ENCODE results near the gene MTX1.
"Not testable (repeated sequence)": the region's sequence is repeated elsewhere in the genome, so short reads cannot be mapped to it uniquely, and the experiment has no call there.

Gene MTX1

DNA sequence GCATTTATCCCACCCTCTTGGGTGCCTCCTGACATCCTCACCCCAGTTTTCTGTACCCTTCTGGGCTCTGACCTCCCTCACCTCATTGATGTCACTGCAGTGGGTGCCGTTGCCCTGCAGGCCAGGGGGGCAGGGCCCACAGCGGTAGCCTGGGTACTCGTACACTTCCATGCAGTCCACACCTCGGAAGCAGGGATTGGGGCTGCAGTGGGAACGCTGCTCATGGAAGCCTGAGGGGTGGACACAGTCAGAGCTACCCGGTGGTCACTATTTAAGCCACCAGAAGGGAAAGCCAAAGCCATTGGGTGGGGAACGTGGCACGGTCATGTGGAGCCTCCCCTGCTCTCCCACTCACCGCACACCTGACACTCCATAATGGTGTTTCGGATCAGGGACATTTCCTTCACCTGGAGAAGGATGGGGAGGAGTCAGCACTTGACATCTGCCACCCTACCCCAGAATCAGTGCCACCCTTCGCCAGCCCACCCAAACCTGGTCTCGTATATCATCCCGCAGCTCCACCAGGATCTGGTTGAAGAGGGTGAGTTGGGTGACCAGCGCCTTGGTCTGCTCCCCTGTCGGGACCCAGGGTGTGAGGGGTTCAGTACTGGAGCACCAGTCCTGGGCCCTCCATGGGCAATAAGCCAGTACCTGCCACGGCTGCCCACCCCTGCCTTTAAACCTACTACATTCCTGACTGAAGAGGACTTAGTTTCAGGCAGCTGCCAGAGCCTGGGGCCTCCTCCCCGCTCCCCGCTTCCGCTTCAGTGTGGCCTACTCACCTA is 5.6 kb upstream of the MTX1 start:
- Histone ChIP-seq H3K4me3 (no peak overlapping the region), H3K27ac (no peak overlapping the region)

DNA sequence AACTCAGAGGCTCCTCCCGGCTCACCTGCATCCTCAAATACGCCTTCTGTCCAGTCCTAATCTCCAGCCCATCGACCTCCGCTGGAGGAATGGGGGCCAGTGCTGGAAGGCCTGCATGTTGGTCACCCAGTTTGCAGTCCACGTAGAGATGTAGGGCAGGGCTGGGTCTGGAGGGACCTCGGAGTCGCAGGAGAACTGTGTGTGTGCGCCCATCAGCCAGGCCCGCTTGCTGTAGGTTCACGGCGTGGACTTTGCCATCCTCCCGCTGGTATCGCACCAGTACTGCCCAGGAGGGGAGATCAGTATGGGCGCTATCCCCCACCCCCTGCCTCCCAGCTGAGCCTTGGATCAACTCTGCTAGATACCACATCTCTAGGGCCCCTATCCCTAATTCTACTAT is 3.5 kb upstream of the MTX1 start:
- H3K4me3 ChIP-seq, result no peak overlapping the region
- no peak overlapping the region for H3K27ac ChIP-seq

DNA sequence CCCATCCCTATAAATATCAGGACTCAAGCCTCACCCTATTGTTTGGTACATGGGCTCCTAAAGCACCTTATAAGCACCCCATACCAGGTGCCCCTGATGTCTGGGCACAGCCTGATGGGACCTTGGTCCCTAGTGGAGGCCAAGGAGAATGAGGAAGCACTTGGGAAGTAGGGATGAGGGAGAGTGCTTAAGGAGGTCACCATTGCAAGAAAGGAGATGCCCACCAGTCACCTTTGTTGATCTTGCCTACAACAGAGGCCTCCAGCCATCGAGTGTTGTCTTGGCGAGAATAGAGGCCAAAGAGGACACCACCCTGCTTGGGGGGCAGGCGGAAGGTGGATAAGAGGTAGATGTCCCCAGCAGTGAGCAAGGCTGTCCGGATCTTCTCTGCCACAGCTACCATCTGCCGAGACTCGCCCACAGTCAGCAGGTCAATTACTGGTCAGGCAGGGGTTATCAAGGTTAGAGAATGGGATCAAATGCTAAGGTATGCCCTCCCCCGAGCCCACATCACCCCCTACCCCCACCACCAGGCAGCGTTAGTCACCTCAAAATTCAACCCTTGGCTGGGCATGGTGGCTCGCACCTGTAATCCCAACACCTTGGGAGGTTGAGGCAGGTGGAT is 2.4 kb upstream of the MTX1 start:
- Histone ChIP-seq H3K4me3 (no peak overlapping the region), H3K27ac (peak overlapping the region in 3 of 21 experiments; percentile 100)

DNA sequence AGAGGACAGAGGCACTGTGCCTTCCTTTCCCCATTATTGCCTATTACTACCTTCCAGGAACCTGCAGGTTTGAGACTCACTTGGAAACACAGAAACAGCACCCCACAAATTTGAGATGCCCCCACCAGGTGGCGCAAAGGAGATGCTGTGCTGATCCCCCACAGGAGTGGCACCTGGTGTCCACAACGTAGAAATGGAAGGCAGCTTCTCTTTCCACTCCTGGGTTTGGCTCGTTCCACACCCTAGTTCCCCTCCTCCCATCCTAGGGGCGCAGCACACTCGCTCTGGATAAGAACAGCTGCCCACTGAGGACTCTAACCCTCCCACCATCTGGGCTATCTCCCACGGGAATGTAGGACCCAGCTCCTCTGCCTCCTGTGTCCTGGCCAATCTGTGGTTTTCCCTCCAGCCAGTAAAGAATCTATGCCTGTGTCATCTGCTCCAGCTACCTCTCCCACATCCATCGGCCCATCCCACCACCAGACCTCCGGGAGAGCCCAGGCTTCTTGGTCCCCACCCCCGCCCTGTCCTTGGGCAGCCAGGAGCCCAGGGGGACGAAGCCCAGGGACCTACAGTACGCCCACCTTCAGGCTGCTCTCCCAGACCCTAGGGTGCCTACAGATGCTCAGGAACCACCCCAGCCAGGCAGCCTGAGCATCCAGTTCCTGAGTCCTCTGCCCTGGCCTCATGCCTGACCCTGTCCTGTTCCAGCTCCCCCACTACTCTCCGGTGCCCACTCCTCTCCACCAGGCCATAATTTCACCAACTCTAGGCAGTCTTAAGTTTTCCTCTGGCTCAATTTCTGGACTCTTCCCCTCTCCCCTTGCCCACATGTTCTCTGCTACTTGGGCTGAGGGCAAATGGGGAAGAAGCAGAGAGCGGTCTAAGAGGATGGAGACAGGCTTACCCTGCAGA is 1.3 kb upstream of the MTX1 start:
- Histone ChIP-seq H3K4me3 (peak overlapping the region in 5 of 7 experiments; percentile 78 to 93 (median 91)), H3K27ac (peak overlapping the region in 20 of 21 experiments; percentile 94 to 100 (median 100))

DNA sequence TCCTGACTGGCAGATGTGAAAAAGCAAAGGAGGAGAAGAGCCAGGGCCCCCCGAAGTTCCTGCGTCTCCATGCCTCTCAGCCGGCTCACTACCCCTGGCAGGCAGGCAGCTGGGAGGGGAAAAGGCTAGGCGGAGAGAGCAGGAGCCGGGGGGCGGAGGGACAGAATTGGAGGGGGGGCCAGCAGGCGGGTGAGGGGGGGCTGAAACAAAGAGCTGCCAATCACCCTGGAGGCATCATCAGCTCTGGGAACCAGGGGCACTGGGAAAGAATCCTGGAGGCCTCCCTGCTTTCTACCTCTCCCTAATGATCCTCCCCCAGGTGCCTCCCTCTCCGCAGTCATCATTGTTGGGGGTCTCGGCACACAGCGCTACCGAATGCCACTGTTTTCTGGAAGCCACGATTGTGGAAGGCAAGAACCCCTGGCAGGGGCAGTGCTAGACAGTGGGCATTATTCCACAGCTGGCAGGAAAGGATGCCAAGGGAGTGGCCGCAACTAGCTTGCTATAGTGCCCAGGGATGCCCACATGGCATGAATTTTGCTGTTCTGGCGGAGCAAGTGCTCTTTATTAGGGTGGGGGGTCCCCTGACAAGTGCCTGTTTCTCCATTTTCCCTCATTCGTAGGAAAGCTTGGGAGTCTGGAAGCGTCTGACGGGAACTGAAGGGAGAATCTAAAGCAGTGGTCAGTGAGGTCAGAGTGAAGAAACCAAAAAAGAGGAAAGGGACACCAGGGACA is 522 bp upstream of the MTX1 start, which contains the start of gene THBS3:
THBS3 (minus strand) TSS at position 92 of the 735 bp plus-strand sequence; CDS start at position 71, 21 bp downstream.
- peak within 1 kb of the TSS; percentile 94 to 100 (median 99) for H3K27ac ChIP-seq
- peak within 1 kb of the TSS; percentile 78 to 94 (median 91) for H3K4me3 ChIP-seq

DNA sequence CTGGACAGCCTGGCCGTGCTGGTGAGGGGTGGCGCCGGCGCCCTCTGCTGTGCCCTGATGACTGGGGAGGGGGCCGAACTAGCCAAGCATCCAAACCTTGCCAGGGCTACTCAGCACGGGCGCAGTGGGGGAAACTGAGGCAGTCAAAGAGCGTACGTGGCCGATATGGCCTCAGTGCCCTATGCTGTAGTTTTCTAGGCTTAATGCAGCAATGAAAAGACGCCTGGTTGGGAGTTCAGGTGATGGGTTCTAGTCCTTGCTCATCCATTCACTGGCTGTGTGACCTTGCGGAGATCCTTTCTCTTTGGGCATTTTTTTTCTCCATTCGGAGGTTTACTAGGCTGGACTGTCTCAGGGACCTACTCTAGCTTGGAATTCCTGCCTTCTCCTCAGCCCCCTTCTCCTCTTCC is 822 bp downstream of the MTX1 start:
- peak overlapping the region; percentile 94 to 100 (median 99) for H3K27ac ChIP-seq
- peak overlapping the region; percentile 78 to 94 (median 91) for H3K4me3 ChIP-seq

DNA sequence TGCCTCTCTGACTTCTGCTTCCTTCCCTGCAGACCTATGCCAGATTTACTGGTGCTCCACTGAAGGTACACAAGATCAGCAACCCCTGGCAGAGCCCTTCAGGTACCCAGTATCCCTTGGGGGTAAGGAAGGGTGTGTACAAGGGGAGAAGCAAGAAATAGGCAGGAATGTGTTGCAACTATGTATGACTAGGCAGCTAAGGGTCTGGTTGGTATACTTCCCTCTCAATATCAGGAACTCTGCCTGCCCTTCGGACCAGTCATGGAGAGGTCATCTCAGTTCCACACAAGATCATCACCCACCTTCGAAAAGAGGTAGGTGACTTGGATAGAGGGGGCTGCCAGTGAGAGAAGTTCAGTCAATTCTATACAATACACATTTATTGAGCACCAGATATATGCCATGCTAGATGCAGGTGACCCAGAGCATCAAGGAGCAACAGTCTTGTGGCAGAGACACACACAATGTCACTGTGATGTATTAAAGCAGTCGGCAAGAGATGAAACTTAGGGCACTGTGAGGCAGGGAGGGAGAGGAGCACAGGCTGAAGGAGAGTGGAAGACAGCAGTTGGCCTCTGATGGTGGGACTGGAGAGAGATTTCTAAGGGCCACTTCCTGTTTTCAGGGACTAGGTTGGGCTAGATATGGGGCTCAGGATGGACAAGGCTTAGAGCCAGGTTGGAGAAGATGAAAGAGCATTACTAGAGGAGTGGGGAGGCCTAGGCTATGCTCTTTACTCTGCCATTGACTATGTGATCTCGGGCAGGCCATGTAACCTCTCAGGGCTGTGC is 2.0 kb downstream of the MTX1 start:
- Histone ChIP-seq H3K27ac (peak overlapping the region in 5 of 21 experiments; percentile 11 to 100 (median 44)), H3K4me3 (no peak overlapping the region)

DNA sequence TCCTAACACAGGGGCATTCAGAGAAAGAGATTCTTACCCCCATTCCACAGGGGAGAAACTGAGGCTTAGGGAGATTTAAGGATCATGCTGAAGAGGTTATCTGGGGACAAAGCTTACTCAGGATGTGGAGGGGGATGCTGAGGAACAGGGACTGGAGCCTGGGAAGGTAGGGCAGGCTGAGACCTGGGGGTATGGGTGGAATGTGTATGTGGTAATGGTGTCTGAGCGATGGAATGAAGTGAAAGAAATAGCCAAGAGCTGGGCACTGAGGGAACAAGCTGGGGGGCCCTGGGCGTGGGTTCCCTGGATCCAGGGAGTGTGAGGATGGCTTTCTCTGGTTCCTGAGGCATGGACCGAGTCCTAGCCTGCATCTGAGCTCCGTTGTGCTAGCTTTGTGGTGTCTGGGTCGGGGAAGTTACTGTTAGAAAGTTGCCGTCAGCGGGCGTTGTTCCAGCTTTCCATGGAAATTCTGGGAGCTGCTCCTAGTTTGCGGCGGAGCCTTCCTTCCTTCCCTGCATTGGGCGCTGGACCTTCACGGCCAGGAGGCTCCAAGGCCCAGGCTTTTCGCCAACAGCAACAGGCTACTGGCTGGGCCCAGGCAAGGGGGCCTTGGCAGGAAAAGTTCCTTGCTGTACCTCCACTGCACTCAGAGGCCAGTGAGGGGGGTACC is 3.0 kb downstream of the MTX1 start:
- peak overlapping the region in 2 of 21 experiments; percentile 11 to 44 for H3K27ac ChIP-seq
- not testable (repeated sequence) for H3K4me3 ChIP-seq

DNA sequence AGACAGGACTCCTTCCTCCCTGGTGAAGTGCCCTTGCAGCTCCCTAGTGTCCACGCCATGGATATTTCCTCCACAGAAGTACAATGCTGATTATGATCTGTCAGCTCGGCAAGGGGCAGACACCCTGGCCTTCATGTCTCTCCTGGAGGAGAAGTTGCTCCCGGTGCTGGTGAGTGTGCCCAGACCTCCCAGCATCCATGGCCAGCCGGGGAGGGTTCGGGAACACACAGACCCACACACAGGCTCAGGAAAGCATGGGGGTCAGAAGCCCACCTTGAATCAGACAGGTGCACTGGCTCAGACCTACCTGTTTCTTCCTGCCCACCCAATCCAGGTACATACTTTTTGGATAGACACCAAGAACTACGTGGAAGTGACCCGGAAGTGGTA is 3.6 kb downstream of the MTX1 start:
- H3K27ac ChIP-seq, H3K4me3 ChIP-seq: not testable (repeated sequence)

DNA sequence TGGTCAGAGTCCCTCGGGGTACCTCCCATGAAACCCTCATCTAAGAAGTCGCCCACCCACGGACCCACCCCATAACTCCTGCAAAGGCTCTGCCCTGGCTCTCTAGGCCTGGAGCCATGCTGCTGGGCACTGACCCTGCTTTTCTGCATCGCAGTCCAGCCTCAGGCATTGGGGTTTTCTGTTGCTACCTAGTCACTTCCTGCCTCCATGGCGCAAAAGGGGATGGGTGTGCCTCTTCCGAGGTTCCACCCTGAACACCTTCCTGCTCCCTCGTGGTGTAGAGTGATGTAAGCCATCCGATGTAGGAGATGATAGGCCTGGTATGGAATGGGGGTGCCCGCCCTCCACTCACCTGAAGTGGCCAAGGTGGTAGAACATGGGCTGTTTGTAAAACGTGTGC is 6.2 kb downstream of the MTX1 start:
- H3K27ac ChIP-seq, H3K4me3 ChIP-seq: not testable (repeated sequence)

DNA sequence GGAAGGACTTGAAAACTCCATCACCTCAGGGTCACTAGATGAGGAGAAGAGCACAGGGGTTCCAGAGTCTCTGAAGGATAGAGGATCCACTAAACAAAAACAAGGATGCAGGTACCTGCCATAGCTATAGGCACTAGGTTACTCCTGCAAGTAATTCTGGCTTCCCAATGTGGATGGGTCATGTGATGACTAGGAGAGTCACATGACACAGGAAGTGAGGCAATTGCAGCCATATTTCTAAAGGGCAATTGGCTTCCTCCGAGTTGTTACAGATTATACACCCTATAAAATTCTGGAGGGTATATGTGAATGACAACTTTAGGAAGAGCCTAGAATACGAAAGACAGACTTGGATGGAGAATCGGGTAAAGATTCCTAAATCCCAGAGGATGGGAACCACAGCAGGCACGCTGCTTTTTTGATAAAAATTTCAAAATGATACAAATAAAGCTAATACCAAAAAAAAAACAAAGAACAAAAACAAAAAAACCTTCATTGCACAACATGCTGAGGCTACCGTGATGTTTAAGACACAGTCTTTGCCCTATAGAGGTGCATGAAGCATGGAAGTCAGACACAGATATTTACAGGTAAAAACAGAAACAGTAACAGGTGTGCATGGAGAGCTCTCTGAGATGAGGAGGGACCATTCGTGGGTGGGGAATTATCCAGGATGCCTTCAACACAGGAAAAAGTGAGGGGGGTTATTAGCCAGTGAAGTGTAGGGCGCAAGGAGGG is 10.5 kb downstream of the MTX1 start:
- H3K4me3 ChIP-seq, result no peak overlapping the region
- peak overlapping the region in 8 of 21 experiments; percentile 4 to 65 (median 27) for H3K27ac ChIP-seq

DNA sequence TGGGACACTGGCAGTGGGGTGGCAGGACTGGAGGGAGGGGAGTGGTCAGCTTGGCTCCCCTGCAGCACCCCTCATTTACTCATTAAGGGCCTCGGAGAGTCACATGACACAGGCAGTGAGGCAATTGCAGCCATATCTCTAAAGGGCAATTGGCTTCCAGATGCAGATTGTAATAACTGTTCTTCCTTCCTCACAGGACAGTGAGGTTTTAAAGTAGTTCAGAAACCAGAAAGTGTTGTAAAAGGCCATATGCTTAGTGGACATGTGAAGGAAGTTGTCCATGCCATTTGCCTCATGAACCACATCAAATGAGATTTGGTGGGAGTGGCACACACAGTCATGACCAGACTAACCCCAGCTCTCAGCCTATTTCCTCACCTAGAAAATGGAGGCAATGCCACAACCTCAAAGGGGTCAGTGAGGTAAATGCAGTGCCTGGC is 11.1 kb downstream of the MTX1 start:
- Histone ChIP-seq H3K27ac (peak overlapping the region in 6 of 21 experiments; percentile 26 to 65 (median 34)), H3K4me3 (no peak overlapping the region)

DNA sequence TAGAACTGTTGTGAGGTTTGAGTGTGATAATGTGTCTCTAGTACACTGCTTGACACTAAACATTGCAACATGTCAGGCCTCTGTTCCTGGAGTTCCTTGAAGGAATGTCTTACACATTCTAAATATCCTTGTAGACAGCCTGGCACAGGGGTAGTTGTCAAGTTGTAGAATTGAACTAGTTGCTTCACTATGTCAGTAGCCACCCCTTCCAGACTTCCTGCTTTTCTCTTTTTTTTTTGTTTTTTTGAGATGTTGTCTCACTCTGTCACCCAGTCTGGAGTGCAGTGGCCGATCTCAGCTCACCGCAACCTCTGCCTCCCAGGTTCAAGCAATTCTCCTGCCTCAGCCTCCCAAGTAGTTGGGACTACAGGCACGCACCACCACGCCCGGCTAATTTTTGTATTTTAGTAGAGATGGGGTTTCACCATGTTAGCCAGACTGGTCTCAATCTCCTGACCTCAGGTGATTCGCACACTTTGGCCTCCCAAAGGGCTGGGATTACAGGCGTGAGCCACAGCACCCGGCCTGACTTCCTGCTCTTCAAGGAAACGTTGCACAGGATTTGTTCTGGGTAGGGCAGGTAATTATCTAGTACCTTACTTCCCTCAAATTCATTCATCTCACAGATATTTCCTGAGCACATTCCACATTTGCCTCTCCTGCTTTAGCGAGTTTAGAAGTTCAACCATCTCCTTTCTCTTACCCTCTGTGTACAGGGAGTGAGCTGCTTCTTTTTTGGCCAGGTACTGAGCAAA is 11.9 kb downstream of the MTX1 start:
- H3K27ac ChIP-seq, result peak overlapping the region in 3 of 21 experiments; percentile 30 to 50 (median 39)
- H3K4me3 ChIP-seq, result not testable (repeated sequence)

DNA sequence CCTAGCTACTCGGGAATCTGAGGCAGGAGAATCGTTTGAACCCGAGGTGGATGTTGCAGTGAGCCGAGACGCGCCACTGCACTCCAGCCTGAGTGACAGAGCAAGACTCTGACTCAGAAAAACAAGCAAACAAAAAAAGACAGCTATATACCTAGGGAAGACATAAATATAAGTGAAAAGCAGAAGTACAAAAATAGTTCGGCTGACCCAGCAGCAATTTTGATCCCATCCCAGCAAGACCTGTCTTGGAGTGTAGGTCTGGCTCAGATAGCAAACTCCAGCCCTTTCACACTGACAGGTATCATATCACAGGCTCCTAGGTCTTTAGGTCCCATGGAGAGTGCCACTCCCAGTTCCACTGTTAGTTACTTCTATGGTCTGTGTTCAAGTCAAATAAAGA is 14.6 kb downstream of the MTX1 start:
- H3K27ac ChIP-seq, result no peak overlapping the region
- no peak overlapping the region for H3K4me3 ChIP-seq

DNA sequence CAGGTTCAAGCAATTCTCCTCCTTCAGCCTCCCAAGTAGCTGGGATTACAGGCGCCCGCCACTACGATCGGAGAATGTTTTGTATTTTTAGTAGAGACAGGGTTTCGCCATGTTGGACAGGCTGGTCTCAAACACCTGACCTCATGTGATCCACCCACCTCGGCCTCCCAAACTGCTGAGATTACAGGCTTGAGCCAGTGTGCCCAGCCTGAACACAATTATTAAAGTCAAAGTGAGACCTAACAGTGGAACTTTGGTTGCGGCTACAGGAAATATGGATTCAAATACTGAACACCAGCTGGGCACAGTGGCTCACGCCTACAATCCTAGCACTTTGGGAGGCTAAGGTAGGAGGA is 16.9 kb downstream of the MTX1 start:
- H3K27ac ChIP-seq, result peak overlapping the region in 8 of 21 experiments; percentile 8 to 92 (median 58)
- not testable (repeated sequence) for H3K4me3 ChIP-seq

DNA sequence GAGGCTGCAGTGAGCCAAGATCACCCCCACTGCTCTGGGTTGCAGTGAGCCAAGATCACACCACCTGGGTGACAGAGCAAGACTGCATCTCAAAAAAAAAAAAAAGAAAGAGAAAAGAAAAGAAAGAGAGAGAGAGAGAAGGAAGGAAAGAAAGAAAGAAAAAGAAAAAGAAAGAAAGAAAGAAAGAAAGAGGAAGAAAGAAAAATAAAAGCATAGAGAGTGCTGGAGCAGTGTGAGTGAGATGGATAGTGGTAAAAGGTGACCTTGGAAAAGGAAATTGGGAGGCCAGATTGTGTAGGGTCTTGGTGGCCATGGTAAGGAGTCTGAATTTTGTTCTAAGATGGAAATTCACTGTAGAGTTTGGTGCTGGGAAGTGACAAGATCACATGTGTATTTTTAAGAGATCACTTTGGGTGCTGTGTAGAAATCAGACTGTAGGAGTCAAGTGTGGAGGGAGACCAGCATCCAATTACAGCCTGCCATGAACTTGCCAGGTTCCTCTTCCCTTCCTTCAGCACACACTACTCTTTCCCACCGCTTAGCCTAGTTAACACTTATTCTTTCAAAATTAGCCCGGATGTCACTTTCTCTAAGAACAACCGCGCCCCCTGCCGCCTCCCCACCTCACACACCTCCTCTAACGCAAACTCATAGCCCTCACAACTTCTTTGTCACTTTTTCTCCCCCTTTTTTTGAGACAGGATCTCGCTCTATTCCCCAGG is 17.9 kb downstream of the MTX1 start:
- peak overlapping the region in 20 of 21 experiments; percentile 36 to 92 (median 84) for H3K27ac ChIP-seq

More for the DNA sequence above, 17.9 kb downstream of the MTX1 start:
- H3K4me3 ChIP-seq, result peak overlapping the region; percentile 42 to 64 (median 59)

Measured in skin epidermis (tissue), 12 donors.